HL-60 (cell line): ENCODE measurements around the gene ERMP1.

Source experiments
- CTCF ChIP-seq: IDR thresholded peaks from one replicate; pipeline ENCODE4 v1.5.1; 2011; ENCODE audit warnings: low read length, control low read depth, inconsistent platforms; ENCODE audit not compliant: insufficient read depth
- GABPA ChIP-seq: IDR thresholded peaks from 2 replicates; pipeline ENCODE4 v1.6.1; 2012; ENCODE audit warnings: low read depth
- POLR2AphosphoS5 ChIP-seq: IDR thresholded peaks from 2 replicates; pipeline ENCODE4 v1.6.1; 2012; ENCODE audit warnings: low read depth
- REST ChIP-seq: IDR thresholded peaks from 2 replicates; pipeline ENCODE4 v1.6.1; 2012; ENCODE audit warnings: low read depth; ENCODE audit not compliant: insufficient replicate concordance
- SPI1 ChIP-seq: IDR thresholded peaks from 2 replicates; pipeline ENCODE4 v1.6.1; 2012; ENCODE audit warnings: low read depth, mild to moderate bottlenecking, borderline replicate concordance

DNA sequence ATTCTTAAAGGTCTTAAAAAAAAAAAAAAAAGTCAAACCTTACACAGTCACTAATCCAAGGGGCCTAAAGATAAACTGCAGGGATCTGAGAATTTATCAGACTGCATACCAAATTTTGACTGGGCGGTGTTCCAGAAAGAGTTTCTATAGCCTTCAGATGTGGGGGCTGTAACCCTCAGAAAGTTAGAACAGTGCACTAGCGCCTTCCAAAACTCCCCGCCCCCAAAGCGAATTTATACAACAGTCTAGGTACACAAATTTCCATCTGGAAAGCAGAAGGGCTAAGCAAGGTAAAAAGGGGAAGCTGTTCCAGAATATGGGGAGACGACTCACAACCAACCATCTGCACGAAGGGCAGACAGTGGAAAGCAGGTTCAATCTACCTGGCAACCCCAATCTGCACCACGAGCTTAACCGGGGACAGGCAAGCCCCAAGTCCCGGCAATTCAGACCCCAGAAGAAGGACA is 813 bp downstream of the ERMP1 start:
- no peak for TF ChIP-seq CTCF
- TF ChIP-seq POLR2AphosphoS5: no peak
- no peak for TF ChIP-seq REST
- peak; percentile 66; the same call in 1 of the 2 replicates for TF ChIP-seq SPI1
- no peak for TF ChIP-seq GABPA
